ENCODE measurements around the gene SLC12A9.
"Not testable (repeated sequence)": the region's sequence is repeated elsewhere in the genome, so short reads cannot be mapped to it uniquely, and the experiment has no call there.

SLC12A9 gene

GRCh38 chr7:100811480-100811879 lies 41.0 kb upstream of the SLC12A9 start:
- no peak overlapping the region for H3K27ac ChIP-seq

GRCh38 chr7:100812729-100813128 lies 39.8 kb upstream of the SLC12A9 start:
- H3K27ac ChIP-seq, result no peak overlapping the region
- TF ChIP-seq ZFX (IDR thresholded peaks at IDR 0.05; ENCODE audit: borderline replicate concordance) (no peak), CTCF (IDR thresholded peaks at IDR 0.05) (no peak)

More at GRCh38 chr7:100811480-100811879, 41.0 kb upstream of the SLC12A9 start:
- TF ChIP-seq CTCF (IDR thresholded peaks at IDR 0.05) (no peak), ZFX (IDR thresholded peaks at IDR 0.05; ENCODE audit: borderline replicate concordance) (no peak)

GRCh38 chr7:100816515-100816914 lies 36.0 kb upstream of the SLC12A9 start:
- H3K27ac ChIP-seq, result not testable (repeated sequence)

- no peak for TF ChIP-seq CTCF (IDR thresholded peaks at IDR 0.05)
- no peak for TF ChIP-seq ZFX (IDR thresholded peaks at IDR 0.05; ENCODE audit: borderline replicate concordance)
- no peak overlapping the region for H3K27ac ChIP-seq
Observed at GRCh38 chr7:100817097-100817496, 35.4 kb upstream of the SLC12A9 start.

GRCh38 chr7:100818366-100818765 lies 34.1 kb upstream of the SLC12A9 start:
- no peak for TF ChIP-seq CTCF (IDR thresholded peaks at IDR 0.05)
- no peak overlapping the region for H3K27ac ChIP-seq

- no peak for TF ChIP-seq ZFX (IDR thresholded peaks at IDR 0.05; ENCODE audit: borderline replicate concordance)
- no peak for TF ChIP-seq CTCF (IDR thresholded peaks at IDR 0.05)
- H3K27ac ChIP-seq, result no peak overlapping the region
Observed at GRCh38 chr7:100818825-100819224, 33.7 kb upstream of the SLC12A9 start.

- H3K27ac ChIP-seq, result no peak overlapping the region
- TF ChIP-seq ZFX (IDR thresholded peaks at IDR 0.05; ENCODE audit: borderline replicate concordance), result no peak
- TF ChIP-seq CTCF (IDR thresholded peaks at IDR 0.05), result no peak
Observed at GRCh38 chr7:100819586-100819985, 32.9 kb upstream of the SLC12A9 start.

Data from 22Rv1 (cell line).